NCI-H1092 (cell line): Measurements from ENCODE around the gene NOL12.
"Not testable (repeated sequence)": the region's sequence is repeated elsewhere in the genome, so short reads cannot be mapped to it uniquely, and the experiment has no call there.

Experiments used
- DNase-seq: peaks from one replicate; lab custom pipeline; 2025; lab: John Stamatoyannopoulos, UW

The NOL12 gene

DNA sequence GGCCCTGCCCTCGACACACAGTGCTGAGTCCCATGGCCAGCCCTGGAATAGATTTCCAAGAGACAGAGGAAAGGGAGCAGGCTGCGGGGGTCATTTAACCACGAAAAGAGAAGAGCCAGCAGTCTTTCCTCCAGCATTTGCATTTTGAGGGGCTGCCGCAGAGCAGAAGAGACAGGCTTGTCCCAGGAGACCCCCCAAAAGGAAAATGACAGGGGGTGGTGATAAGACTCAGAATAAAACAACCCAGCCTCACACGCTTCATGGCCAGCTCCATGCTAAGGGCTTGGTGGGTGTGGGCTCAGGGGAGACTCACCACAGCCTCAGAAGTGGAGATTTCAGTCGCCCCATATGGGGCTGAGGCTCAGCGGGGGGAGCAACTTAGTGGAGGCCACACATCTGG lies 27.6 kb downstream of the NOL12 start:
- no peak for DNase-seq

- no peak for DNase-seq
These were observed 28.5 kb downstream of the NOL12 start for GRCh38 chr22:37714634-37715033.

GRCh38 chr22:37715760-37716159 lies 29.6 kb downstream of the NOL12 start:
- no peak for DNase-seq

- no peak for DNase-seq
These were observed 30.6 kb downstream of the NOL12 start for GRCh38 chr22:37716708-37717107.

DNA sequence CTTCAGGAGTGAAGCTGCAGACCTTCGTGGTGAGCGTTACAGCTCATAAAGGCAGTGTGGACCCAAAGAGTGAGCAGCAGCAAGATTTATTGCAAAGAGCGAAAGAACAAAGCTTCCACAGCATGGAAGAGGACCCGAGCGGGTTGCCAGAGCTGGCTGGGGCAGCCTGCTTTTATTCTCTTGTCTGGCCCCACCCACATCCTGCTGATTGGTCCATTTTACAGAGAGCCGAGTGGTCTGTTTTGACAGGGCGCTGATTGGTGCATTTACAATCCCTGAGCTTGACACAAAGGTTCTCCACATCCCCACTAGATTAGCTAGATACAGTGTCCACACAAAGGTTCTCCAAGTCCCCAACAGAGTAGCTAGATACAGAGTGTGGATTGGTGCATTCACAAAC lies 31.1 kb downstream of the NOL12 start:
- not testable (repeated sequence) for DNase-seq

DNA sequence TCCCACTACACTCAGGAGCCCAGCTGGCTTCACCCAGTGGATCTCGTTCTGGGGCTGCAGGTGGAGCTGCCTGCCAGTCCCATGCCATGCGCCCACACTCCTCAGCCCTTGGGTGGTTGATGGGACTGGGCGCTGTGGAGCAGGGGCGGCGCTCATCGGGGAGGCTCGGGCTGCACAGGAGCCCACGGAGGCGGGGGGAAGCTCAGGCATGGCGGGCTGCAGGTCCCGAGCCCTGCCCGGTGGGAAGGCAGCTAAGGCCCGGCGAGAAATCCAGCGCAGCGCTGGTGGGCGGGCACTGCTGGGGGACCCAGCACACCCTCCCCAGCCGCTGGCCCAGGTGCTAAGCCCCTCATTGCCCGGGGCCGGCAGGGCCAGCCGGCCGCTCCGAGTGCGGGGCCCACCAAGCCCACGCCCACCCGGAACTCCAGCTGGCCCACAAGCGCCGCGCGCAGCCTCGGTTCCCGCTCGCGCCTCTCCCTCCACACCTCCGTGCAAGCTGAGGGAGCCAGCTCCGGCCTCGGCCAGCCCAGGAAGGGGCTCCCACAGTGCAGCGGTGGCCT lies 31.7 kb downstream of the NOL12 start:
- not testable (repeated sequence) for DNase-seq

GRCh38 chr22:37725551-37726240 lies 39.6 kb downstream of the NOL12 start:
- DNase-seq, result no peak

- no peak for DNase-seq
These were observed 40.2 kb downstream of the NOL12 start for GRCh38 chr22:37726241-37726887.

- no peak for DNase-seq
These were observed 42.5 kb downstream of the NOL12 start for GRCh38 chr22:37728620-37729019.

DNA sequence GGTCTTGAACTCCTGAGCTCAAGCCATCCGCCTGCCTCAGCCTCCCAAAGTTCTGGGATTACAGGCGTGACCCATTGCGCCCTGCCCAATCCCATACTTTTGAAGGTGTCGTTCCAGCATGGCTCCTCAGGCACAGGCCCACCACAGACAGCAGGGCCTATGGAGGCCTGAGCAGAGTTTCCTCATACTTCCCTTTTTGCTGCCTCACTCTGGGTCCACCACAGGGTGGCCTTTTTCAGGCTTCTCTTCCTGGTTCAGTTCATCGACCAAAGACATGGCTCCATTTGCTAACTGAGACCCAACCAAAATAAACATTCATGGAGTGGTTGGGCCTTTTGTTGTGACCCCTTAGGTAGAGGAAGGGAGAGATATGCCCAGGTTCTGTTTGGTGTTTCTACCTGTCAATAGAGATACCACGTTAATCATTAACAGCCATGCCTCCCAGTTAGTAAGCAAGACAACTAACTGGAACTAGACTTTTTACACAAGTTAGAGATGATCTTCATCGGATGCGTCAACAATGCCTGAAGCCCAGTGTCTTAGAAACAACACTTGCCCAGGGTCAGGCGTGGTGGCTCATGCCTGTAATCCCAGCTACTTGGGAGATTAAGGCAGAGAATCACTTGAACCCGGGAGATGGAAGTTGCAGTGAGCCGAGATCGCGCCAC lies 45.8 kb downstream of the NOL12 start:
- DNase-seq, result no peak

DNA sequence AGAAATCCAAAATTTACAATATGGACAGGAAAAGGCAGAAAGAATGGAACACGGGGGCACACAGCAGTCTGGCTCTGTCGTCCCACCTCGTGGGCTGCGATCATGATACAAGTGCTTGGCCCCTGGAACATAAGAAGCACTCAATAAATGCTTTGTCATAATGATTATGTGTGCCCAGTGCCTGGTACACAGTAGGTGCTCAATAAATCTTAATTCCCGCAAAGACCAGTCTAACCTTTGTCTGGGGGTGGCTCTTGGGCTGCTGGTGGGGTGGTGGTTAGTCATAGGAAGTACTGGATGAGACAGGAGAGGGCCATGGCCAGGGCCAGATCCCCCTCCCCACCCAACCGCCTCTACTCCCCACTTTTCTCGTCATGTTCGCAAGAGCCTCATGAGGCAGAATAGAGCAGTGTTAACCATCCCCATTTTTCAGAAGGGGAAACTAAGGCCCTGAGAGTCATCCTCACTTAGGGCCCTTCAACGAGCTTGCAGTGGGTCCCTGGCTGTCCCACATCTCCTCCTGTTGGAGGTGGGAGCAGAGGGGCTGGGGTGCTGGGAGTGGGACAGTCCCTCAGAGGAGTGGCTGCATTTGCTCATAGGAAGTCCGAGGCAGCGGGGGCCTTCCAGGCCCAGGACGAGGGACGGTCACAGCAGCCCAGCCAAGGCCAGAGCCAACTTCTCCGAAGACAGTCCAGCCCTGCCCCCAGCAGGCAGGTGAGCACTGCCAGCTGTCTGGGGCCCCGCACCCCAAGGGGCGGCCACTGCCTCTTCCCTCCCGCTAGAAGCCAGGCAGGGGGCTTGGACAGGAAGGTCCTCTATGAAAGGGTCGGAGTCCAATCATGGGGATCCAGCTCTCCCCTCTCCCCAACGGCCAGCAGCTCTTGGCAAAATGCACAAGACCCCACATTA lies 46.8 kb downstream of the NOL12 start:
- DNase-seq, result no peak

DNA sequence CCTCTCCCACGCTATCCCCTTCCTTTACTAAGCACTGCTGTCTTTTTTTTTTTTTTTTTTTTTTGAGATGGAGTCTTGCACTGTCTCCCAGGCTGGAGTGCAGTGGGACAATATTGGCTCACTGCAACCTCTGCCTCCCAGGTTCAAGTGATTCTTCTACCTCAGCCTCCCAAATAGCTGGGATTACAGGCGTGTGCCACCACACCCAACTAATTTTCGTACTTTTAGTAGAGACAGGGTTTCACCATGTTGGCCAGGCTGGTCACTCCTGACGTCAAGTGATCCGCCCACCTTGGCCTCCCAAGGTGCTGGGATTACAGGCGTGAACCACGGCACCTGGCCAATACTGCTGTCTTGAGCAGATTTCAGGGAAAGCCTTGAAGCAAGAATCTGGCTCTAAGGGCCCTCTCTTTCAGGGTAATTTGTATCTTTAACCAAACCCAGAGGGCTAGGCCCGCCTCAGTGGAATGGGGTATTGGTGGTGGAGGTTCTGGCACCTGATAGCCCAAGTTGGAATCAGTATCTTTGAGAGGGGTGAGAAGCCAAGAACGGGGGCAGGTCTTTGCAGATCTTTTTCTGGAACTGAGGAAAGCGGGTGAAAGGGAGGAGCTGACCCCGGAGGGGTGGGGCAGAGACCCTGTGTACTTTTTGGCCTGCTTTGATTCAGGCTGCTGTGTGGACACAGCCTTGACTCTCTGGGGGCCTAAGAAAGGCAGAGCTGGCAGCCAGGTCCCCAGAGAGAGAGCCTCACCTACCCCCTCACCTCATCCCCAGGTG lies 47.7 kb downstream of the NOL12 start:
- DNase-seq, result no peak

- DNase-seq, result no peak
These were observed 48.2 kb downstream of the NOL12 start for GRCh38 chr22:37734402-37734700.

- no peak for DNase-seq
These were observed 48.9 kb downstream of the NOL12 start for GRCh38 chr22:37734964-37735451.

- no peak for DNase-seq
These were observed 52.9 kb downstream of the NOL12 start for GRCh38 chr22:37739035-37739434.

- no peak for DNase-seq
These were observed 53.5 kb downstream of the NOL12 start for GRCh38 chr22:37739611-37740049.

DNA sequence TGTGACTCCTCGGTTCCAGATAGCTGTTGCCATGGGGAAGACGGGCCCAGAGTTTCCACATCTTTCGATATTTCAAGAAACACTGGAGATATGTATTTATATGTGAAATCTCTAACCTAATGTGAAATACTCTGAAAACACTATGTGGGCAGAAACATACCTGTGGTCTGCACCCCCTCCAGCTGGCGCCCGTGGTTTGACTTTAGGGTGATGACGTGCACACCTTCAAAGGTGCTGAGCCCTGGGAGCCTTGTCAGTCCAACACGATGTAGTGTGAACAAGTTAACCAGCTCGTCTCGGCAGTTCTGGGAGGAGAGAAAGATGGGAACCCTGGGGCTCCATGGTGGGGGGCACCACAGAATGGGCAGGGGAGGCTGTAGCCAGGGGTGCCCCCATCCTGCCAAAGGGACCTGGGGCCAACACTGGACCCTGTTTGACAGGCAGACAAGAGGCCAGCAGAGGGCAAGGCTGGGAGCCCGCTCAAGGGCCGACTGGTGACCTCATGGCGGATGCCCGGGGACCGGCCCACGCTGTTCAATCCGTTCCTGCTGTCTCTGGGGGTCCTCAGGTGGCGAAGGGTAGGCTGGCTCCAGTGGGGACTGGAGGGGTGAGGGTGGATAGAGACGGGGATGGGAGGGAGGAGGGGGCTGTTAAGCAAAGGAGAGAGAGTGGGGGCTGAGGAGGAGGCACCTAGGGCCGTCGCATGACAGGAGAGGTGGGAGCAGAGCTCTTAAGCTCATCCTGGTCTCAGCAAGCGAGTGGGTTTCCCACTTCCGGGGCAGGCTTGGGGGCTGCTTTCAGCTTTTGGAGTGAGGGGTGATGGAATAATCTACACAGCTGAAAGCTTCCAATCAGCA lies 54.5 kb downstream of the NOL12 start:
- no peak for DNase-seq

DNA sequence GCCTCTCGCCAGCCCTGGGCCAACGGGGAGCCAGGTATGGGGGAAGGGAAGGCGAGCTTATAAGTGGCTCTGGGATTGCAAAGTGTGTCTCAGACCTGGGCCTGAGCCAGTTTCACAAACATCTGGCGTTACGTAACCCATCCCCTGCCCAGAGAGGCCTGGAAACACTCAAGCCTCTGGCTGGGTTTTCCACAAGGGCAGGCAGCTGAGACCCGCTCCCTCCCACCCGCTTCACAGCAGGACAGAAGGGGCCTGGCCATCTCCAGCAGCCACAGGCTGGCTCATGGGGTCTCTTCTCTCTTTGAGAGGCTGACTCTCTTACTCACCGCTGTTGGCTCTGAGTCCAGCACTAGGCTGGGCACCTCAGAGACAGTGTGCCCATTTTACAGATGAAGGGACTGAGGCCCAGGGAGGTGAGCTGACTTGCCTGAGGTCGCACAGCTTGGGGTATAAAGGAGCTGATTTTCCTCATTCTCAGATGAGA lies 55.2 kb downstream of the NOL12 start:
- peak; percentile 72 for DNase-seq

GRCh38 chr22:37742376-37743171 lies 56.4 kb downstream of the NOL12 start:
- no peak for DNase-seq
